K562 treated with DMSO at 1 percent for 24 hours (cell line): ENCODE data around the gene FLG. TPM values are rescaled to one million over a fixed set of nuclear protein-coding genes. Genes with fewer than 3 reads are reported as not detected.

ENCODE experiments used
- total RNA-seq: library from RNA; unstranded; fragments of 300-600 nt; gene quantifications from 2 replicates; pipeline ENCODE4 v1.2.3, GENCODE V29; 2022; ENCODE audit warnings: low read depth; ENCODE audit not compliant: insufficient read depth

FLG gene
- total RNA-seq, result not detected in 2 replicates

DNA sequence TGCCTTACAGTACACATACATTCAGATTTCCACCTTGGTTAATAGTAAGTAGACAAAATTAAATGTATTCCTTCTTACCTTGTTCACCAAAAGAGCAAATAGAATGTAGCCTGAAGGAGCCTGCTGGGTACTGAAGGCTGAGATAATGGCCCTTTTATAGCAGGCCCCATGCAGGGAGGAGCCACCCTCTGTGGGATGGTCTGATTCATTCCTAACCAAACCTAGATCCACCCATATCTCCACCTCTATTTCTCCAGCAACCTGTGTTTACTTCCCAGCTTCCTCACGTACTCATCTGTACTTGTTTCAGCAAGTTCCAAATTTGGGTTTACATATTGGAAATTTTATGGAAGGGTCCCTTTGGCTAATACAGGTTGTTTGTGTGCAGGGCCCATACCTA lies at the start of gene FLG:
FLG (minus strand) TSS at position 129 of the 400 bp plus-strand sequence. CDS start 9,783 bp downstream, outside the sequence.

DNA sequence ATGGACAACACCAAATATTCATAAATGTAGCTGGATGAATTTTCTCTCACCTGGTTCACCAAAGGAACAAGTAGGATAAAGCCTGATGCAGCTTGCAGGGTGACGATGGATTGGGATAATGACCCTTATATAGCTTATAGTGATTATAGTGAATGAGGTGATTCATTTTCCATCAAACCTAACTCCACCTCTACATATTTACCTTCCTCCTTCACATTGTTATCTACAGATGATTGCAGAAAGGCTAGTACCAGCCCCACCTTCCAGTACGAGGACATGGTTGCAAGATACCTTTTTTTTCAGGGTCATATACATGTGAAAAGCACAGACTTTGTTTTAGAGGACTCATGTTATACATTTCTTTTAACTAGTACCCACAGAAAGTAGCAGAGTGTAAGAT lies 34.9 kb upstream of the FLG start, which contains the start of gene FLG2:
FLG2 (minus strand) TSS at position 101 of the 400 bp plus-strand sequence. CDS start 1,122 bp downstream, outside the sequence.

Other genes with a start within 250 kb of the FLG start
- gene TCHHL1, start 236.2 kb downstream of the FLG start, total RNA-seq, result not detected in 2 replicates
- gene TCHH, start 209.8 kb downstream of the FLG start, total RNA-seq, result not detected in 2 replicates
- gene RPTN, start 166.0 kb downstream of the FLG start, total RNA-seq, result not detected in 2 replicates
- gene HRNR, start 101.0 kb downstream of the FLG start, total RNA-seq, result not detected in 2 replicates
- gene FLG2, start 34.8 kb upstream of the FLG start, total RNA-seq, result not detected in 2 replicates
- not detected in 2 replicates for gene CRNN, start 89.0 kb upstream of the FLG start, total RNA-seq
- gene LCE5A, start 185.6 kb upstream of the FLG start, total RNA-seq, result not detected in 2 replicates
- gene CRCT1, start 189.2 kb upstream of the FLG start, total RNA-seq, result not detected in 2 replicates
- not detected in 2 replicates for gene LCE3E, start 241.5 kb upstream of the FLG start, total RNA-seq